ENCODE results near the gene USP24.

USP24 gene

GRCh38 chr1:55215194-55216021 is at the start of gene USP24:
Gene USP24, minus strand, starts transcription at chr1:55215364. Its CDS starts 251 bp downstream, at chr1:55215113.
- DNase-seq (ENCODE audit: low read depth), result peak; percentile 76

GRCh38 chr1:55262822-55263221 is 47.7 kb upstream of the USP24 start:
- no peak for DNase-seq (ENCODE audit: low read depth)

DNA sequence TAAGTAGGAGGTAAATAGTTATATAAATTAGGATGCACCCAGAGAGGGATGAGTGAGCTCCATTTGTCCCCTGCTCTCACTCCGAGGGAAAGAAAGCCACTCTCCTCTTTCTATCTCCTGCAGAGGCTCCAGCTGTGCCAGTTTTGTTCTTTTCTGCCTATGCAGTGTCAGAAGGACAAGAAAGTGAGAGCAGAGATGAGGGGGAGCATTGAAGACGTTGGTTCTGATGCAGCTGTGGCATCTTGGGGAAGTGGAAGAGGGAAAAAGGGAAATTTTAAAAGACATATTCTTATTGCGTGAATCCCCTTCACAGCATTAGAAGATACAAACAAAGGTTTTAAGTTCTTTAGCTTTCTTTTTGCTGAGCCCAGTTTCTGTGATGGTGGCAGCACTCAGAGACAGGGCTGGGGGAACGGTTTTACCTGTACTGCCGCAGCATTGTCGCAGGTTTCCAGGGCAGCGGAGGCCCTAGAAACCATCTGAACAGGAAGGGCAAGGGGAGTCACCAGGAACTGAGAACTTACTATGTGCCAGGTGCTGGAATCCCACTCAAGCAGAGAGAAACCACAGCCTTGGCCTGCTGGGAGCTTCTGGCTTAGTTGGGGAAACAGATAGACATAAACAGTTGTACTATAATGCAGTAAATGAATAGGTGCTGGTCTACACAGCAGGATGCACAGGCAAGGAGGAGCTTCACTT is 44.9 kb upstream of the USP24 start:
- no peak for DNase-seq (ENCODE audit: low read depth)

- DNase-seq (ENCODE audit: low read depth), result peak; percentile 37
Observed at GRCh38 chr1:55257958-55258357, 42.8 kb upstream of the USP24 start.

GRCh38 chr1:55255901-55256300 is 40.7 kb upstream of the USP24 start:
- no peak for DNase-seq (ENCODE audit: low read depth)

GRCh38 chr1:55252942-55253589 is 37.9 kb upstream of the USP24 start:
- DNase-seq (ENCODE audit: low read depth), result no peak

- no peak for DNase-seq (ENCODE audit: low read depth)
Observed at GRCh38 chr1:55250399-55251075, 35.4 kb upstream of the USP24 start.

- no peak for DNase-seq (ENCODE audit: low read depth)
Observed at GRCh38 chr1:55249646-55250398, 34.7 kb upstream of the USP24 start.

- DNase-seq (ENCODE audit: low read depth), result no peak
Observed at GRCh38 chr1:55246896-55247295, 31.7 kb upstream of the USP24 start.

- DNase-seq (ENCODE audit: low read depth), result no peak
Observed at GRCh38 chr1:55246331-55246730, 31.2 kb upstream of the USP24 start.

GRCh38 chr1:55245781-55246180 is 30.6 kb upstream of the USP24 start:
- DNase-seq (ENCODE audit: low read depth), result no peak

DNA sequence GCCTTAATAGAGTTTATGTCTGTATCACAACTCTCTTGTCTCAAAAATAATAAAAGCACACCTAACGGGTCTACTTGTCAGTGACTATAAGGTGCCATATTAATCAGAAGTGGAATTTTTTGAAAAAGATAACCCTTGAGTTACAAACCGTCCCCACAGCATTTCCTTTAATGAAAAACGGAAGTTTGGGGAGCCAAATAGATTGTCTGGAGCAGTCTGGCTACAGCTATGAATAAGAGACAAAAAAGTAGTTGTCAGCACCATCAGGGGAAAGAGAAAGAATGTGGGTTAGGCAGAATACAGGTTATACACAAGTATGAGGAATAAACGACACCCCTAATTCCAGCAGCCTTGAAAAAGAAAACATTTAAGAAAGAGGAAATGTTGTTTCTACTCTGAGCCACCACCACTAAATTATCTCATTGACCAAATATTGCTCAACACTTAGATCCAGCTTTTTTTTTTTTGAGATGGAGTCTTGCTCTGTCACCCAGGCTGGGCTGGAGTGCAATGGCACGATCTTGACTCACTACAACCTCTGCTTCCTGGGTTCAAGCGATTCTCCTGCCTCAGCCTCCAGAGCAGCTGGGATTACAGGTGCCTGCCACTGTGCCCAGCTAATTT is 29.4 kb upstream of the USP24 start:
- DNase-seq (ENCODE audit: low read depth), result no peak

- DNase-seq (ENCODE audit: low read depth), result no peak
Observed at GRCh38 chr1:55243655-55244054, 28.5 kb upstream of the USP24 start.

DNA sequence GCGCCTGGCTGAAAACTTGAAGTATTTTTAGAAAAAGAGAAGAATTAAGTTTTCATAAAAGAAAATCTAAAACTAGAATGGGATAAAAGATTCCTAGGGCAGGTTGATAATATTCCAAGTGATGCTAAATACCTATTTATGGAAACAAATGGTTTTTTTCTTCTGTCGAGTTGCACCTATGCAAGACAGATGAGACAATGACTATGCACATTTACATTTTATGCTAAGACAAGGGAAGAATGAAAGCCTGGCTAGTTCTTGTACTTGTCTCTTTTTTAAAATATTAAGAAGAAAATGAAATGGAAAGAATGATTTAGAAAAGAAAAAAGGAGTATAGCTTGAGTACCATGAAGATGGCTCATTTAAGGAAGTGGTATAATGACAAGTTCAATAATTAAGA is 24.4 kb upstream of the USP24 start:
- DNase-seq (ENCODE audit: low read depth), result no peak

DNA sequence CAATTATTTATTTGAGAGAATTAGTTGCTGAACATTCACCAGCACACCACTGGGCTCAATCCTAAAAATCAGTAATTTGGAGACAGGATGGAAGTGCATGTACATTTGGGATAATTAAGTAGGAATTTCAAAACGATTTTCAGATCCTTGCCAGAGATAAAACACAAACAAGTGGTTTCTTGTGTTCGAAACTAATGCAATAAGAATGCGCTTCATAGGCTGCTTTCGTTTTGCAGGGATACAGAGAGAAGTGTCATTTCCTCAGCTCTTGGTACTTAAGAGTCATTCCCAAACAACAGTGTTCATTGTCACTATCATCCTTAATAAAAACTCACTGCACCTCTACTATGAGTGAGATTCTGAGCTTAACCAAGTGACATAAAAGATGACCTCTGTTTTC is 20.6 kb upstream of the USP24 start:
- no peak for DNase-seq (ENCODE audit: low read depth)

- no peak for DNase-seq (ENCODE audit: low read depth)
Observed at GRCh38 chr1:55234016-55234415, 18.9 kb upstream of the USP24 start.

GRCh38 chr1:55233145-55233777 is 18.1 kb upstream of the USP24 start:
- no peak for DNase-seq (ENCODE audit: low read depth)

GRCh38 chr1:55232448-55233144 is 17.4 kb upstream of the USP24 start:
- DNase-seq (ENCODE audit: low read depth), result no peak

DNA sequence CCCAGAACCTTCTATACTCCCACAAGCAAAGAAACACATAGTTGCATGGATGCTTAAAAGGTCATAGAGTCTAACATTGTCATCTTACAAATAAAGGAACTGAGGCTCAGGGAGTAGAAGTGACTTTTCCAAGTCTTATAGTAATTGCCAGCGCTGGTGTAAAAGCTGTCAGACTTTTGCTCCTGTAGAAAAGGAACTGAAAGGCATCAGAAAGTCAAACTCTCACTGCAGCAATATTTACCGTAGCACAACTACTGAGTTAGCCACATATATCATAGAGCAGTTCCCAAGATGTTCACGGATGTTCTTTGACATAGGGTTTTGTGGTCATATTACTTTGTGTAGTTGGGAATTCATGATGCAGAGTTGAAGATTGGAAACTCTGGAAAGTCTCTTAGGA is 16.6 kb upstream of the USP24 start:
- no peak for DNase-seq (ENCODE audit: low read depth)

- no peak for DNase-seq (ENCODE audit: low read depth)
Observed at GRCh38 chr1:55230659-55231058, 15.5 kb upstream of the USP24 start.
